NCI-H2227 (cell line): Measurements from ENCODE around the gene COL6A2.

Source experiments
- DNase-seq: peaks from one replicate; lab custom pipeline; 2025; ENCODE audit not compliant: unreplicated experiment; lab: John Stamatoyannopoulos, UW

COL6A2 gene

GRCh38 chr21:46112725-46113215 lies 14.9 kb downstream of the COL6A2 start:
- DNase-seq: no peak

GRCh38 chr21:46113497-46114176 lies 15.7 kb downstream of the COL6A2 start:
- no peak for DNase-seq

GRCh38 chr21:46114963-46115362 lies 17.1 kb downstream of the COL6A2 start:
- no peak for DNase-seq

- no peak for DNase-seq
These were observed 17.7 kb downstream of the COL6A2 start for GRCh38 chr21:46115441-46116188.

GRCh38 chr21:46116189-46116775 lies 18.4 kb downstream of the COL6A2 start:
- DNase-seq: no peak

GRCh38 chr21:46116776-46117585 lies 19.1 kb downstream of the COL6A2 start:
- DNase-seq: no peak

GRCh38 chr21:46117586-46118315 lies 19.8 kb downstream of the COL6A2 start:
- no peak for DNase-seq

GRCh38 chr21:46118316-46119143 lies 20.6 kb downstream of the COL6A2 start:
- DNase-seq: no peak

GRCh38 chr21:46119144-46119636 lies 21.3 kb downstream of the COL6A2 start:
- no peak for DNase-seq

GRCh38 chr21:46119637-46120271 lies 21.8 kb downstream of the COL6A2 start:
- no peak for DNase-seq

GRCh38 chr21:46120301-46121285 lies 22.7 kb downstream of the COL6A2 start:
- DNase-seq: no peak

GRCh38 chr21:46121286-46122221 lies 23.6 kb downstream of the COL6A2 start:
- no peak for DNase-seq

GRCh38 chr21:46122237-46122671 lies 24.3 kb downstream of the COL6A2 start:
- no peak for DNase-seq

- DNase-seq: no peak
These were observed 25.1 kb downstream of the COL6A2 start for GRCh38 chr21:46122758-46123683.

- no peak for DNase-seq
These were observed 26.4 kb downstream of the COL6A2 start for GRCh38 chr21:46124083-46124925.
